ENCODE measurements around the gene SHKBP1. TPM values are rescaled to one million over a fixed set of nuclear protein-coding genes. Genes with fewer than 3 reads are reported as not detected.

SHKBP1 gene, protein sequence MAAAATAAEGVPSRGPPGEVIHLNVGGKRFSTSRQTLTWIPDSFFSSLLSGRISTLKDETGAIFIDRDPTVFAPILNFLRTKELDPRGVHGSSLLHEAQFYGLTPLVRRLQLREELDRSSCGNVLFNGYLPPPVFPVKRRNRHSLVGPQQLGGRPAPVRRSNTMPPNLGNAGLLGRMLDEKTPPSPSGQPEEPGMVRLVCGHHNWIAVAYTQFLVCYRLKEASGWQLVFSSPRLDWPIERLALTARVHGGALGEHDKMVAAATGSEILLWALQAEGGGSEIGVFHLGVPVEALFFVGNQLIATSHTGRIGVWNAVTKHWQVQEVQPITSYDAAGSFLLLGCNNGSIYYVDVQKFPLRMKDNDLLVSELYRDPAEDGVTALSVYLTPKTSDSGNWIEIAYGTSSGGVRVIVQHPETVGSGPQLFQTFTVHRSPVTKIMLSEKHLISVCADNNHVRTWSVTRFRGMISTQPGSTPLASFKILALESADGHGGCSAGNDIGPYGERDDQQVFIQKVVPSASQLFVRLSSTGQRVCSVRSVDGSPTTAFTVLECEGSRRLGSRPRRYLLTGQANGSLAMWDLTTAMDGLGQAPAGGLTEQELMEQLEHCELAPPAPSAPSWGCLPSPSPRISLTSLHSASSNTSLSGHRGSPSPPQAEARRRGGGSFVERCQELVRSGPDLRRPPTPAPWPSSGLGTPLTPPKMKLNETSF
- 43.0 and 63.2 TPM in 2 replicates for total RNA-seq (2014; rRNA removed)
- Bru-seq, nascent RNA: percentile 59 among the genes with signal in this experiment
- percentile 69 among the genes with signal in this experiment for BruChase-seq, experiment 1, labeled RNA remaining after a 6-hour chase
- percentile 60 among the genes with signal in this experiment for BruChase-seq, experiment 2, labeled RNA remaining after a 2-hour chase
- long read RNA-seq, transcript SHKBP1-201 (18 exons, 2,363 nt): major isoform, 114 of 190 reads
- long read RNA-seq, partial matches to known transcripts: 26 of 190 reads
- long read RNA-seq, other reads (novel, unspliced or antisense): 42 of 190 reads

DNA sequence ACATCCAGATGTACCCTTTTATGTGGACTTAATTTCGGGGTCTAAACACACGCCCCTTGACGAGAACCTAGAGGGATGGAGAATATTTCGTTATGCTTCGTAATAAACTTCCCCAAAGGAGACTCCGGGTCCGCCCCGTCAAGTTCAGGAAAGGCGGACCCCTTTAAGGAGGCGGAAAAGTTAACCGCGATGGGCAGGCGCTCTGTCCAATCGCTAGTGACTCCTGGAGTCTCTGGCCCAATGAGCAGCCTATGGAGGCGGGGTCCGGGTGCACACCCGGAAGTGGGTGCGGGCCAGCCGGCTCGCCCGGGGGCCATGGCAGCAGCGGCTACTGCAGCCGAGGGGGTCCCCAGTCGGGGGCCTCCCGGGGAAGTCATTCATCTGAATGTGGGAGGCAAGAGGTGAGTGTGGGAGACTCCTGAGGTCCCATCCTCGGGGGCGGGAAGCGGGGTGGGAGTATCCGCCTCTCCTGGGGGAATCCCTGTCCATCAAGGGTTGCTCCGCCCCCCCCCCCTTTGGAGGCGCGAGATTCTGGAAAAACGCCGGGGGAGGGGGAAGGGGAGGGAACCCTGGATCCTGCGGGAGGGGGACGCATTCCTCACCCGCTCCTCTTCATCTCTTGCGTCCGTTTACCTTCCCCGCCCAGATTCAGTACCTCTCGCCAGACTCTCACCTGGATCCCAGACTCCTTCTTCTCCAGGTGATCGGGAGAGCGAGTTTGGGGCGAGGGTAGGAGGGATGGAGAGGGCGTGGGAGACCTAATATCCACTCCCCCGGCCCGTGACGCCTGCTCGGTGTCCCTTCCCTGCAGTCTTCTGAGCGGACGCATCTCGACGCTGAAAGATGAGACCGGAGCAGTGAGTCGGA, at the start of gene SHKBP1:
TSS of gene SHKBP1 (plus strand) at position 289 of the 867 bp plus-strand sequence. CDS start at position 316, 27 bp downstream.
- Histone ChIP-seq H3K4me1 (ENCODE audit: insufficient read depth, low read length) (no peaks in the 10 kb centered on the region; the same call in 1 of the 2 replicates), H3K79me2 (ENCODE audit: low read length) (no peaks in the 10 kb centered on the region), H3K27me3 (ENCODE audit: low read length) (no peaks in the 10 kb centered on the region), H2AFZ (ENCODE audit: low read length) (peak within 1 kb of the TSS; percentile 85), H3K9me3 (ENCODE audit: low read length) (no peaks in the 10 kb centered on the region), H3K9me2 (replicated peaks; ENCODE audit: low read length) (no peaks in the 10 kb centered on the region), H3F3A (ENCODE audit: low read length, unreplicated experiment) (no peaks in the 10 kb centered on the region), H3K4me3 (ENCODE audit: low read length) (peak within 1 kb of the TSS; percentile 86), H3K4me2 (ENCODE audit: low read length) (peak within 1 kb of the TSS; percentile 87), H3K36me3 (ENCODE audit: low read depth, low read length) (no peaks in the 10 kb centered on the region), H3K9ac (ENCODE audit: low read length) (peak within 1 kb of the TSS; percentile 77), H4K20me1 (ENCODE audit: low read length) (no peaks in the 10 kb centered on the region), H3K27ac (ENCODE audit: low read length) (no peak within 1 kb of the TSS)
- no TSS peak for BruUV-seq (replicated peaks)
- ChIA-PET POLR2A (ENCODE audit: unreplicated experiment) (no interaction called here), CTCF (no interaction called here)
- intact Hi-C loops (cut with micrococcal nuclease): no loop called here
- ATAC-seq: peak; percentile 100
- TF ChIP-seq, protein P1, sequence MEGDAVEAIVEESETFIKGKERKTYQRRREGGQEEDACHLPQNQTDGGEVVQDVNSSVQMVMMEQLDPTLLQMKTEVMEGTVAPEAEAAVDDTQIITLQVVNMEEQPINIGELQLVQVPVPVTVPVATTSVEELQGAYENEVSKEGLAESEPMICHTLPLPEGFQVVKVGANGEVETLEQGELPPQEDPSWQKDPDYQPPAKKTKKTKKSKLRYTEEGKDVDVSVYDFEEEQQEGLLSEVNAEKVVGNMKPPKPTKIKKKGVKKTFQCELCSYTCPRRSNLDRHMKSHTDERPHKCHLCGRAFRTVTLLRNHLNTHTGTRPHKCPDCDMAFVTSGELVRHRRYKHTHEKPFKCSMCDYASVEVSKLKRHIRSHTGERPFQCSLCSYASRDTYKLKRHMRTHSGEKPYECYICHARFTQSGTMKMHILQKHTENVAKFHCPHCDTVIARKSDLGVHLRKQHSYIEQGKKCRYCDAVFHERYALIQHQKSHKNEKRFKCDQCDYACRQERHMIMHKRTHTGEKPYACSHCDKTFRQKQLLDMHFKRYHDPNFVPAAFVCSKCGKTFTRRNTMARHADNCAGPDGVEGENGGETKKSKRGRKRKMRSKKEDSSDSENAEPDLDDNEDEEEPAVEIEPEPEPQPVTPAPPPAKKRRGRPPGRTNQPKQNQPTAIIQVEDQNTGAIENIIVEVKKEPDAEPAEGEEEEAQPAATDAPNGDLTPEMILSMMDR (conservative IDR thresholded peaks at IDR 0.05; ENCODE audit: low read depth, low read length): no peak
- no peak for TF ChIP-seq EZH2phosphoT487 (IDR thresholded peaks at IDR 0.05; ENCODE audit: borderline replicate concordance, low read length)
- TF ChIP-seq EZH2 (IDR thresholded peaks at IDR 0.05; ENCODE audit: low read length, unreplicated experiment): no peak
- peak; percentile 93 for DNase-seq

DNA sequence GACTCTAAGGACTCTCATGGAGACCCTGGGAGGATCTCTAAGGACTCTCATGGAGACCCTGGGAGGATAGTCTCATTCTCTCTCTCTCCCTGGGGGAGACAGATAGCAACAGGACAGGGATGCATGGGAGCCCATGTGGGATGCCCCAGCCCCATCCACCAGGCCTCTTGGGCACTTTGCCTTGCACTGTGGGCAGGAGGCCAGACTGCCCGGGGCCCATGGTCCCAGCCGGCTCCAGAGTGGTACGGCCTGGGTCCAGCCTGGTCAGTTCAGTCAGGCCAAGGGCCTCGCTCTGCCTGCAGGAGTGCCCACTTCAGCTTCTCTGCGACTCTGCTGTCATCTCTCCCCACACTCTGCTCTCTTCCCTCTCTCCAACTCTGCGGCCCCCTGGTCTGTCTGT, 48.6 kb upstream of the SHKBP1 start:
- intact Hi-C loops (cut with micrococcal nuclease): no loop called here
- no peaks in the 10 kb centered on the region for H3K4me1 ChIP-seq (ENCODE audit: insufficient read depth, low read length)
- no peak overlapping the region for H2AFZ ChIP-seq (ENCODE audit: low read length)
- H3F3A ChIP-seq (ENCODE audit: low read length, unreplicated experiment): no peaks in the 10 kb centered on the region
- H3K27me3 ChIP-seq (ENCODE audit: low read length): no peaks in the 10 kb centered on the region
- no TSS peak for BruUV-seq (replicated peaks)
- ChIA-PET POLR2A (ENCODE audit: unreplicated experiment) (no interaction called here), CTCF (no interaction called here)
- H3K9ac ChIP-seq (ENCODE audit: low read length): no peak overlapping the region
- no peak overlapping the region for H3K4me3 ChIP-seq (ENCODE audit: low read length)
- no peaks in the 10 kb centered on the region for H4K20me1 ChIP-seq (ENCODE audit: low read length)
- H3K9me3 ChIP-seq (ENCODE audit: low read length): no peaks in the 10 kb centered on the region
- no peak overlapping the region for H3K27ac ChIP-seq (ENCODE audit: low read length)
- no peak for ATAC-seq
- H3K79me2 ChIP-seq (ENCODE audit: low read length): no peaks in the 10 kb centered on the region
- no peaks in the 10 kb centered on the region for H3K36me3 ChIP-seq (ENCODE audit: low read depth, low read length)
- H3K4me2 ChIP-seq (ENCODE audit: low read length): no peak overlapping the region
- H3K9me2 ChIP-seq (replicated peaks; ENCODE audit: low read length): no peaks in the 10 kb centered on the region
- no peak for TF ChIP-seq EZH2 (IDR thresholded peaks at IDR 0.05; ENCODE audit: low read length, unreplicated experiment)
- TF ChIP-seq EZH2phosphoT487 (IDR thresholded peaks at IDR 0.05; ENCODE audit: borderline replicate concordance, low read length): no peak
- TF ChIP-seq, protein P1 (conservative IDR thresholded peaks at IDR 0.05; ENCODE audit: low read depth, low read length): no peak
- no peak for DNase-seq

All from PC-3 (cell line).